SJCRH30 (cell line): ENCODE measurements around the gene COLQ. TPM values are rescaled to one million over a fixed set of nuclear protein-coding genes. Genes with fewer than 3 reads are reported as not detected.
"Not testable (repeated sequence)": the region's sequence is repeated elsewhere in the genome, so short reads cannot be mapped to it uniquely, and the experiment has no call there.

Experiments used
- DNase-seq, 2 experiments: peaks; one replicate each; pipeline ENCODE4 v3.0.0-alpha.2; 2015 to 2020
- H3K27ac ChIP-seq: fragments of 250-450 bp; sonication (Bioruptor Pico); 2 replicates; pipeline ENCODE4 v1.5.1; 2020; ENCODE audit warnings: mild to moderate bottlenecking, moderate library complexity
- H3K27me3 ChIP-seq: fragments of 250-450 bp; sonication (Bioruptor Pico); 2 replicates; pipeline ENCODE4 v1.5.1; 2020; ENCODE audit warnings: mild to moderate bottlenecking, moderate library complexity
- H3K36me3 ChIP-seq: fragments of 250-450 bp; sonication (Bioruptor Pico); 2 replicates; pipeline ENCODE4 v1.5.1; 2020; ENCODE audit warnings: mild to moderate bottlenecking, moderate library complexity
- H3K4me1 ChIP-seq: fragments of 250-450 bp; sonication (Bioruptor Pico); 2 replicates; pipeline ENCODE4 v1.5.1; 2020; ENCODE audit warnings: mild to moderate bottlenecking, moderate library complexity
- H3K4me3 ChIP-seq: fragments of 250-450 bp; sonication (Bioruptor Pico); 2 replicates; pipeline ENCODE4 v1.5.1; 2020; ENCODE audit warnings: mild to moderate bottlenecking, moderate library complexity
- H3K9me3 ChIP-seq: fragments of 250-450 bp; sonication (Bioruptor Pico); replicated peaks from 2 replicates; pipeline ENCODE4 v1.5.1; 2020; ENCODE audit warnings: mild to moderate bottlenecking, moderate library complexity
- total RNA-seq: library from RNA; depleted of rRNA; stranded (reverse); fragments of >200 nt; shearing (Covaris generic); gene quantifications from 2 replicates; pipeline ENCODE4 v1.2.3, GENCODE V29; 2014

COLQ gene
- total RNA-seq, 1 experiment from 2014 or later, result 0.24 TPM

- no peak for DNase-seq
- no peaks in the 10 kb centered on the region for H3K9me3 ChIP-seq
- H3K4me3 ChIP-seq, result no peak overlapping the region
- H3K4me1 ChIP-seq, result peaks cover 12% of the 10 kb centered on the region; the same call in 1 of the 2 replicates
- no peaks in the 10 kb centered on the region for H3K27me3 ChIP-seq
- no peaks in the 10 kb centered on the region for H3K36me3 ChIP-seq
- H3K27ac ChIP-seq, result no peak overlapping the region
Measured at GRCh38 chr3:15490158-15490557, 31.3 kb downstream of the COLQ start.

- Histone ChIP-seq H3K36me3 (no peaks in the 10 kb centered on the region), H3K9me3 (no peaks in the 10 kb centered on the region), H3K4me3 (no peak overlapping the region), H3K27me3 (no peaks in the 10 kb centered on the region), H3K4me1 (peaks cover 3% of the 10 kb centered on the region; the same call in 1 of the 2 replicates), H3K27ac (no peak overlapping the region)
- no peak for DNase-seq
Measured at GRCh38 chr3:15488002-15488401, 33.5 kb downstream of the COLQ start.

- H3K4me3 ChIP-seq, result no peak overlapping the region
- H3K27ac ChIP-seq, result no peak overlapping the region
- DNase-seq, result no peak
- no peaks in the 10 kb centered on the region for H3K27me3 ChIP-seq
- H3K9me3 ChIP-seq, result no peaks in the 10 kb centered on the region
- no peaks in the 10 kb centered on the region for H3K36me3 ChIP-seq
- no peaks in the 10 kb centered on the region for H3K4me1 ChIP-seq
Measured at GRCh38 chr3:15486979-15487378, 34.5 kb downstream of the COLQ start.

GRCh38 chr3:15486020-15486419 lies 35.5 kb downstream of the COLQ start:
- H3K27ac ChIP-seq, result no peak overlapping the region
- H3K4me1 ChIP-seq, result no peaks in the 10 kb centered on the region
- DNase-seq, result no peak
- H3K9me3 ChIP-seq, result no peaks in the 10 kb centered on the region
- no peaks in the 10 kb centered on the region for H3K27me3 ChIP-seq
- no peaks in the 10 kb centered on the region for H3K36me3 ChIP-seq
- H3K4me3 ChIP-seq, result no peak overlapping the region

- H3K27me3 ChIP-seq, DNase-seq, H3K36me3 ChIP-seq, H3K9me3 ChIP-seq, H3K4me3 ChIP-seq, H3K27ac ChIP-seq, H3K4me1 ChIP-seq: not testable (repeated sequence)
Measured at GRCh38 chr3:15484551-15484950, 37.0 kb downstream of the COLQ start.

GRCh38 chr3:15479400-15480224 lies 41.9 kb downstream of the COLQ start:
- Histone ChIP-seq H3K27ac (no peak overlapping the region), H3K36me3 (no peaks in the 10 kb centered on the region), H3K9me3 (no peaks in the 10 kb centered on the region), H3K4me1 (no peaks in the 10 kb centered on the region), H3K4me3 (no peak overlapping the region), H3K27me3 (no peaks in the 10 kb centered on the region)
- no peak for DNase-seq

DNA sequence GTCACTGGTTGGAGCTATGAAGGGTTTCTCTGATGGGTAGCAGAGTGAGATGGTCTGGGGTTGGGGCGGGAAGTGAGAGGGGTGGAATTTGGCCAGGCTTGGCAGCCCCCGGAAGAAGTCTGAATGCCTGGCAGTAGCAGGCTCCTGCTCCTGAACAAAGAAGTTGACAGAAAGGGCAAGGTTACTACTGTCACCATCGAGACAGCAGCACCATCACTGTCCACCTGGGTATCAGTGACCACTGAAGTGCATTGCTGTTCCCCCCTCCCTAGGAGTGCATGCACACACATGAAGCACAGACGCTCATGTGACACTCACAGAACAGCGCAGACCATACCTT lies 42.9 kb downstream of the COLQ start:
- Histone ChIP-seq H3K36me3 (no peaks in the 10 kb centered on the region), H3K27ac (no peak overlapping the region), H3K4me3 (no peak overlapping the region), H3K9me3 (no peaks in the 10 kb centered on the region), H3K4me1 (no peaks in the 10 kb centered on the region), H3K27me3 (no peaks in the 10 kb centered on the region)
- DNase-seq, result no peak

DNA sequence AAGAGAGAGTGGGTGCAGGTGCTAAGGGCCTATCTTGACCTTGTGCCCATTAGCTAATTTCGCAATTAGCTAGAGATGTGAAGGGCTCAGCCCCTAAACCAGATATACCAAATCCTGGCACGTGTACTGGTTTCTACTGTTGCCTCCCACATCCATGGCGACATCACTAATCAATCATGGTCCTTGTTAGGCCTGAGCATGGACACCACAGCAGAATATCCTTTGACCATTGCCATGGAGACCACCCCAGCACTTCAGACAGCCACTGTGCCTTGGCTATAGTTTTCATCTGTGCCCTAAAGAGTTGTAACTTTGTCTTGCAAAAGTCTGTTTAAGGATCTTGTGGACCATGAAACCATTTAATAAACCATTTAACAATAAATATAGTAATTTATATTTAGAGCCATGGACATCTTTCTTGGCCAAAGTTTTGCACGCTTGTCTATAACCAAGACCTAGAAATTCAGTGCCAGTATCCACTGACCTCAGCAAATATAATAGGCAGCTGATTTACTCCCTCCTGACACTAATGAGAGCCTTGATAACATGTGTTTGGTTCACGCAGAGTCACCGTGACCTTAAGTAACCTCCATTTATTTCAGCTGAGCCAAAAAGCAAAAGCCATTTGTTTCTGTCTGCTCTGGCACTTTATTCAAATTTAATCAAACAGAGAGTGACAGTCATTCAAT lies 43.4 kb downstream of the COLQ start:
- Histone ChIP-seq H3K4me3 (no peak overlapping the region), H3K27ac (no peak overlapping the region), H3K27me3 (no peaks in the 10 kb centered on the region), H3K9me3 (no peaks in the 10 kb centered on the region), H3K36me3 (no peaks in the 10 kb centered on the region), H3K4me1 (no peaks in the 10 kb centered on the region)
- DNase-seq, result no peak

DNA sequence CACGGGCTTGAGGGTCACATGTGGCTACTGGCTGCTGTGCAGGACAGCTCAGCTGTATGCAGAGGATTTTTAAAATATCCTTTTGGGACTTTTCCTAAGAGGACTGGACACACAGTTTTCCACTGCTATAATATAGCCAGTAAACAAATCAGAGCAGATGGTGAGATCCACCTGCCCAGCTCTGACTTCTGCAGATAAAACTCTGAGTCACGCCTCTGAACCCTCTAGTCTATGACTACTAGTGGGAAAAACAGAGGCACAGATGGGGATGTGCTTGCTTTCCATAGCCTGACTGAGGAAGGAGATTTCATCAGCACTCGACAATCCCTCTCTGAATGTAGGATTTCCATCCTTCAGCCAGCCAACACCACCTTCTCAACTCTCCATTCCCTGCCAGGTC lies 45.1 kb downstream of the COLQ start:
- no peaks in the 10 kb centered on the region for H3K27me3 ChIP-seq
- DNase-seq, result no peak
- no peak overlapping the region for H3K4me3 ChIP-seq
- no peaks in the 10 kb centered on the region for H3K36me3 ChIP-seq
- no peak overlapping the region for H3K27ac ChIP-seq
- H3K4me1 ChIP-seq, result no peaks in the 10 kb centered on the region
- no peaks in the 10 kb centered on the region for H3K9me3 ChIP-seq

- Histone ChIP-seq H3K9me3 (no peaks in the 10 kb centered on the region), H3K4me3 (no peak overlapping the region), H3K4me1 (no peaks in the 10 kb centered on the region), H3K36me3 (no peaks in the 10 kb centered on the region), H3K27ac (no peak overlapping the region), H3K27me3 (no peaks in the 10 kb centered on the region)
- DNase-seq, result no peak
Measured at GRCh38 chr3:15475161-15475560, 46.3 kb downstream of the COLQ start.

DNA sequence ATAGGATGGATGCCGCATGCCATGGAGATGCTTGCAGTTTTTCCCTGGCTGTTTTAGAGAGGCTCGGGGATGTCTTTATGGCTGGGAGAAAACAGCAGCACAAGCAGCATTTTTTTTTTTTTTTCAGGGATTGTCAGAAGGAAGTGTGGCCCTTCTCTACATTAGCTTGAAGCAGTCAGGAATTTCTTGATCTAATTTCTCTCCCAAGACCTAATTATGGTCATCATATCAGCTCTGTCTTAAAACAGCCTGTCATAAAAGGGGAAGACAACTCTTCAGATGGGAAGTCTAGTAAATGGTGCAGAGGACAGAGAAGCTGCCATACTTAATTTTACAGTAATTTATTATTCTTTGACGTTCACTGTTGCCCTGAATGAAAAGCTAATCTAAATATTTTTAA lies 49.6 kb downstream of the COLQ start:
- H3K27ac ChIP-seq, result no peak overlapping the region
- H3K36me3 ChIP-seq, result no peaks in the 10 kb centered on the region
- no peak for DNase-seq
- H3K9me3 ChIP-seq, result no peaks in the 10 kb centered on the region
- H3K4me1 ChIP-seq, result no peaks in the 10 kb centered on the region
- H3K27me3 ChIP-seq, result no peaks in the 10 kb centered on the region
- H3K4me3 ChIP-seq, result no peak overlapping the region

GRCh38 chr3:15470849-15471248 lies 50.7 kb downstream of the COLQ start:
- H3K4me1 ChIP-seq, result no peaks in the 10 kb centered on the region
- H3K27me3 ChIP-seq, result no peaks in the 10 kb centered on the region
- H3K9me3 ChIP-seq, result no peaks in the 10 kb centered on the region
- H3K36me3 ChIP-seq, result no peaks in the 10 kb centered on the region
- H3K4me3 ChIP-seq, result no peak overlapping the region
- DNase-seq, result no peak
- H3K27ac ChIP-seq, result no peak overlapping the region

- H3K4me1 ChIP-seq, result no peaks in the 10 kb centered on the region
- no peak overlapping the region for H3K27ac ChIP-seq
Measured at GRCh38 chr3:15470261-15470660, 51.2 kb downstream of the COLQ start.

GRCh38 chr3:15467227-15468181 lies 54.0 kb downstream of the COLQ start:
- no peak overlapping the region for H3K27ac ChIP-seq
- DNase-seq, result no peak
- H3K9me3 ChIP-seq, result no peaks in the 10 kb centered on the region

More at GRCh38 chr3:15470261-15470660, 51.2 kb downstream of the COLQ start:
- Histone ChIP-seq H3K4me3 (no peak overlapping the region), H3K36me3 (no peaks in the 10 kb centered on the region), H3K9me3 (no peaks in the 10 kb centered on the region), H3K27me3 (no peaks in the 10 kb centered on the region)
- no peak for DNase-seq

More at GRCh38 chr3:15467227-15468181, 54.0 kb downstream of the COLQ start:
- no peaks in the 10 kb centered on the region for H3K27me3 ChIP-seq
- no peaks in the 10 kb centered on the region for H3K36me3 ChIP-seq
- no peak overlapping the region for H3K4me3 ChIP-seq
- H3K4me1 ChIP-seq, result no peaks in the 10 kb centered on the region
